Measurements from ENCODE around the gene NLRP5.
"Not testable (repeated sequence)": the region's sequence is repeated elsewhere in the genome, so short reads cannot be mapped to it uniquely, and the experiment has no call there.

The NLRP5 gene

DNA sequence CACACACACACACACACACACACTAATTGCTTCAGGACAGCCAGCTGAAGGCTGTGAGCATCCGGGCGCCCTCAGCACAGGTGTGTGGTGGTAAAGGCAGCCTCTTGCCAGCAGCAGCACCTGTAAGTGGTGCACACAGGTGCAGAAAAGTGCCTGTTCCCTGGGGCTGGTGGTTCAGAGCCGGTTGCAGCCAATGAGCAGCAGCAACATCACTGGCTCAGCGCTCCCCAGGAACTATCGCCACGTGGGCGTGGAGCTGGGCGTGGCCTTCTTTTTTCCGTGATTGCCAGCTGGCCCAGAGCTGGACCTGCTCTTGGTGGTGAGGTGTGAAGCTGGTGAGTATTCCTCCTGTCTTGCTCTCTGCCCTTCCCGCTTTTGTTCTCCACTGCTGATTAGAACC lies at the start of gene NLRP5:
Gene NLRP5 (plus strand): TSS at position 289 of the 400 bp plus-strand sequence.
- DNase-seq: no peak

DNA sequence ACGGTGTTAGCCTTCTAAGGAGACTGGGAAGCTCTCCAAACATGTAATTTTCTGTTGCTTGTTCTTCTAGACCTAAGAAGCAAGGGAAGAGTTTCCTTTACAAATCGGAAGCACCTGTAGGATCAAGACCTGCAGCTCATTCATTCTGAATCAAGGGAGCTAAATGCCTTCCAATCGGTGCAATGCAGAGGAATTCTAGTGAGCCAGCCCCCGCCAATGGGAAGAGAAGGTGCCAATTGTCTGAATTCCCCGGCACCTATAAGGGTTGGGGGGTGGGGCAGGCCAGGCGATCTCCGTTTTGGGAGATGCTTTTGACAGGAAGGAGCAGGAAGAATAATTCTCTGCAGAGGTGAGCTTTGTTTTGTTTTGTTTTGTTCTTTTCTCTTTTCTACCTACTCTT lies 47.4 kb upstream of the NLRP5 start:
- DNase-seq: no peak

DNA sequence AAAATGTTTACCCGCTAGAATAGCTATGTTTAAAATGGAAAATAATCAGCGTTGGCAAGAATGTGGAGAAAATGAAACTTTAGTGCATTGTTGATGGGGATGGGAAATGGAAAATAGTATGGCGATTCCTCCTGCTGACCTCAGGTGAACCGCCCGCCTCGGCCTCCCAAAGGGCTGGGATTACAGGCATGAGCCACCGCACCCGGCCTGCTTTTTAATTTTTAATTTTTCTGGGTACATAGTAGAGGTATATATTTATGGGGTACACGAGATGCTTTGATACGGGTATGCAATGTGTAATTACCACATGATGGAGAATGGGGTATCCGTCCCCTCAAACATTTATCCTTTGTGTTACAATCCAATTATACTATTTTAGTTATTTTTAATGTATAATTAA lies 46.3 kb upstream of the NLRP5 start:
- no peak for DNase-seq

DNA sequence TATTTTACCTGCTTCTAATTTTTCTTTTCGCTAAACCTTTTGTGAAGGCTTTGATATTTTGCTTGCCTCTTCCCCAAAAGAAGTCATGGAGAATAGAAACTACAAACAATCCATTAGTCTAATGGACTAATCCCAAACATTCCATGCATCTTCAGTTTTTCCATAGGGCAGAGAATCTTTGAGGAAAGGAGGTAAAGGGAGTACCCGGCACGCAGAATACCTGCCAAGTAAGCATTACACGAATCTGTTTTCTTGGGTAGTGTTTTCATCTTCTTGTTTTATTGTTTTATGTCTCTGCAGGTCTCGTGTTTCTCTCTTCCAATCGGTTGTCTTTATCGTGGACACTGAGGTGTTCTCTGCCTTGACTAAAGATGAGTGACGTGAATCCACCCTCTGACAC lies 39.0 kb upstream of the NLRP5 start, which contains the start of gene NLRP8:
Gene NLRP8 (plus strand): TSS at position 301 of the 400 bp plus-strand sequence.
- no peak for DNase-seq

DNA sequence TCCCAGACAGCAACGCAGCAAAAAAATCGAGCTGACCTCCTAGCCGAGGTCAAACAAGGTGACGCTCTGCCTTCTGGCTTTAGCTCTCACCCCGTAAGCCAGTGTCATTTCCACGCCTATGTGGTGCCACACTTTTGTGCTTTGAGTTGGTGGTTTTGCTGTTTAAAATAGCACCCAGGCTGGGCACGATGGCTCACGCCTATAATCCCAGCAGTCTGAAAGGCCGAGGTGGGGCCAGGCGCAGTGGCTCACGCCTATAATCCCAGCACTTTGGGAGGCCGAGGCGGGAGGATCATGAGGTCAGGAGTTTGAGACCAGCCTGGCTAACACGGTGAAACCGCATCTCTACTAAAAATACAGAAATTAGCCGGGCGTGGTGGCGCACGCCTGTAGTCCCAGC lies 36.0 kb upstream of the NLRP5 start:
- DNase-seq: not testable (repeated sequence)

DNA sequence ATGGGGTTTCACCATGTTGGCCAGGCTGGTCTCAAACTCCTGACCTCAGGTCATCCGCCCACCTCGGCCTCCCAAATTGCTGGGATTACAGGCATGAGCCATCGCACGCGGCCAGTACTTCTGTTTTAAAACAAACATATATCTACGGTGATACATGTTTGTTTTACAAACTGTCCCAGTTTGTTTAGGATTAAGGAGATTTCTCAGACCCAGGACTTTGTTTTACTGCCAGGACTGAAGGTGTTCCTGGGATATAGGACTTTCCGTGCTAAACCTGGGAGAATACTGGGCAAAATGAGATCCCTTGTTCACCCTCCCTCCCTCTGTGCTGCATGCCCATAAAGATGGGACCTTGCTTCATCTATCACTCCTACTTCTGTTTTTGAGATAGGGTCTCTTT lies 30.1 kb upstream of the NLRP5 start:
- no peak for DNase-seq

DNA sequence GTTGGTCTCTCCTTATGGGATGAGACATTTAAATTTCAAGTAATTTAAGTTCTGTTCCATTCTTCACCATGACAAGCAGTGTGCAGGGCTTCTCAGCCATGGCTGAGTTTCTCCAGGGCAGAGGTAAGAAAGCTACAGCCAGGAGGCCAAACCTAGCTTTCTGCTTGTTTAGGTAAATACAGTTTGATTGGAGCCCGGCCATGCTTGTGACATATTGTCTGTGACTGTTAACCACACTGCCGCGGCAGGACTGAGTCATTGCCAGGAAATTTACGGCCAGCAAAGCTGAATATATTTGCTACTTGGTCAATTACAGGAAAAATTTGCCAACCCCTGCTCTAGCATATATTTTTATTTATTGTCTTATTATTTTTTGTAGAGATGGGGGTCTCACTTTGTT lies 28.2 kb upstream of the NLRP5 start:
- no peak for DNase-seq

DNA sequence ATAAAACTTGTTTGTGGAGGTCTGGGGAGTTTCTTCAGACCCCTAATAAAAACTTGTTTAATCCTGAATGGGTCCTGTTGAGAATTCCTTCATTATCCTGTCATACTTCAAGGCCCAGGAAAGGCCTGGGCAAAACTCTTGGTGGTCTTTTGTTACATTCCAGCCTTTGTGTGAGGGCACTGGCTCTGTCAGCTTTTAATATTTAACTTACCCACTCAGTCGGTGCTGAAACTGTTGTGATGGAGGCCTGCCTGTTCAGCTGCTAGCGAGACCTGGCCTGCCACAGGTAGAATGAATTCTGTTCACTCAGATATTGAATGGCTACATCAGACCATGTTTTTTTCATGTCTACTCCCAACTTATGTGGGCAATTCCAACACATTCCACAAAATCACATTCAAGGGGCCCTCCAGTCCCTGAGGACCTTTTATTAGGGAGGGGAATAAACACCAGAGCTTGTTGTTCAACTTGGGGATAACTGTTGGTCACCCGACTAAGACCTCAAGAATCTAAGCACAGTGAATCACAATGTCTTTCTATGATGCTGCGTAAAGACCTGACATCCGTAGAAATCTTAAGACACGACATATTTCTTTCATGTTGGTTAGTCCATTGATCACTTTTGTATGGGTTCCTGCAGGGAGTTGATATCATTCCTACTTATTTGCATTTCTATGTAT lies 26.4 kb upstream of the NLRP5 start:
- DNase-seq: no peak

DNA sequence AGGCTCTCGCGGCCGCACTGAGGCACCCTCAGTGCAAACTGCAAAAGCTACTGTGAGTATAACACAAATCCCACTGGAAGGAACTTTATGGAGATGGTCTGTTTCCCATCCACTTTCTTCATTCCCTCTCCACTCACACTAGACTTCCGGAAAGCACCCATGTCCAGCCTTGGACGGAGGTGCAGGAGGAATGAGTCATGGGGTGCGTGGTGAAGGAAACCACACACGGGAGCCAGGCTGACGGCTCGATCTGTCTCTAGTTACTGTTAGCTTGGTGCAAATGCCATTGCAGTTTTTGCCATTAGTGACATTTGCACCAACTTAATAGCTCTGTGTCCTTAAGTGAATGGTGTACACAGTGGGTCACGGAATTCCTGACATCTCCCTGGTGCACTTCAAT lies 24.4 kb upstream of the NLRP5 start:
- DNase-seq: no peak

DNA sequence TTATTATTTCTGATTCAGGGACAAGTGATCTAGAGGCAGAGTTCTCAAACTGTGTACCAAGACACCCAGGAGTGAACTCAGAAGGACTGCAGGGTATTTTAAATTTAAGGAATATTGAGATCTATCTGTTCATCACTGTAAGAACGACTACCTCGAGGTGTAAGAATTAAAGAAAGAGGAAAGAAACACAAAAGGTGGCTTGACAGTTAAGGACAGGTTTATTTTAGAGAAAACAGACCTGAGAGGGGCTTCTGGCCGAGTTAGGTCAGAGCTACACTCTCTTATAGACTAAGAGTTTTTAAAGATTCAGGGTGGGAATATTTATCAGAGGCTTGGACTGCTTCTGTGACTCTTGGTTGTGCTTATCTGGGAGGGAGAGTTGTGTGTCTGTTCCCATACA lies 12.6 kb upstream of the NLRP5 start:
- no peak for DNase-seq

DNA sequence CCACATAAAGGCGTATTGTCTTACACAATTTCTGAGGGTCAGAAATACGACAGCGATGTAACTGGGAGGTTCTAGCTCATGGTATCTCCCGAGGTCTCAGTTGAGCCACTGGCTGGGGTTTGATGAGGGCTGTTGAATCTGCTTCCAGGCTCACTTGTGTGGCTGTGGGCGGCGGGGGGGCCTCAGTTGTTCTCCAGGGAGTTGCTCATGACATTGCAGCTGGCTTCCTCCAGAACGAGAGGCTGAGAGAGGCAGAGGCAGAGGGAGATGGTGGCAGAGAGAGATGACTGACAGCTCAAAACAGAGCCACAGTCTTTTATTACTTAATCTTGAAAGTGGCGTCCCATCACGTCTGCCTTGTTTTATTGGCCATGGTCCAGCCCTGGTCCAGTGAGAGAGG lies 6.2 kb upstream of the NLRP5 start:
- no peak for DNase-seq

DNA sequence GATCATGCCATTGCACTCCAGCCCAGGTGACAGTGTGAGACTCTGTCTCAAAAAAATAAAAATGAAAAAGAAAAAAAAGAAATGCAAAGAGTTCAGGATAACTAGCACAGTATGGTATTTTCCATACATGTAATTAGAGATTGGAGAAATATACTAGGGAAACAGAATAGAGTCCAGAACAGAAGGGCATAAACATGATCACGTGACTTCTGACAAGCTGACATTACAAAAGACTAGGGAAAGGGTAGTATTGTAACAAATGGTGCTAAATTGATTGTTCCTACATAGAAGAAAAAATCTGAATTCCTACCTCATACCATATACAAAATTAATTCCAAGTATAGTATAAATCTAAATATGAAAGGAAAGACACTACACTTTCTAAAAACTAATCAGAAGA lies 1.3 kb upstream of the NLRP5 start:
- no peak for DNase-seq

DNA sequence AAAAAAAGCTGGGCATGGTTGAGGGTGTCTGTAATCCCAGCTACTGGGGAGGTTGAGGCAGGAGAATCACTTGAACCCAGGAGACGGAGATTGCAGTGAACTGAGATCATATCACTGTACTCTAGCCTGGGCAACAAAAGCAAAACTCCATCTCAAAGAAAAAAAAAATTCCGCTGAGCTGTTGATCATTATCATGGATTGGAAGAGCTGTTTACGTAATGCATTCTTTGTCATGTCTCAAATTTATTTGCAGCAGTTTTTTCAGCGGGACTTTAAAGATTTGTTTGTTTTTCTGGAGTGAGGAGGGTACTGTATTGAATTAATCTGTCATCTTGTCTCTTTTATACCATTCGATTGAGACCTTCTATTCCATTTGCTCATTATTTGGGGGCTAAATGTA lies 4.3 kb downstream of the NLRP5 start:
- DNase-seq: no peak

DNA sequence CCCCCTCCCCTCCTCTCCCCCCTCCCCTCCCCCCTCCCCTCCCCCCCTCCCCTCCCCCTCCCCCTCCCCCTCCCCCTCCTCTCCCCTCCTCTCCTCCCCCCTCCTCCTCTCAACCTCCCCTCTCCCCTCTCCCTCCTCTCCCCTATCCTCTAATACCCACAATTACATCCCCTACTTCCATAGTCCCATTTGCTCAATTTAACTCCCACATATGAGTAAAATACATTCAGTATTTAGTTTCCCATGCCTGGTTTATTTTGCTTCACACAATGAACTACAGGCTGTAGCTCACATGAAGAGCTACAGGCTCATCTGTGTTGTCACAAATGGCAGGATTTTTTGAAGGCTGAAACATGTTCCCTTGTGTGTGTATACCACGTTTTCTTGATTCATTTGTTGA lies 6.9 kb downstream of the NLRP5 start:
- DNase-seq: no peak

DNA sequence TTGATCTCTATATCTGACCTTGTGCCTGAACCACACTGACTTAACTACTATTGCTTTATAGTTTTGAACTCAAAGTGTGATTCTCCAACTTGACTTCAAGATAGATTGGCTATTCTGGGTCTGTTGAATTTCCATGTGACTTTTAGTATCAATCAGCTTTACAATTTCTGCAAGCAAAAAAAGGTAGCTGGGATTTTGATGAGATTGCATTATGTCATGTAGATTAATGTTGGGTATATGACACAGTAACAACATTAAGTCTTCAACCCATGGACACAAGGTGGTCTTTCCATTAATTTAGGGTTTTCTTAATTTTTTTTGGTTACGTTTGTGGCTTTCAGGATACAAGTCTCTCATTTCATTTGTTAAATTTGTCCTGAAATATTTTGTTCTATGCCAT lies 28.2 kb downstream of the NLRP5 start:
- DNase-seq: no peak

DNA sequence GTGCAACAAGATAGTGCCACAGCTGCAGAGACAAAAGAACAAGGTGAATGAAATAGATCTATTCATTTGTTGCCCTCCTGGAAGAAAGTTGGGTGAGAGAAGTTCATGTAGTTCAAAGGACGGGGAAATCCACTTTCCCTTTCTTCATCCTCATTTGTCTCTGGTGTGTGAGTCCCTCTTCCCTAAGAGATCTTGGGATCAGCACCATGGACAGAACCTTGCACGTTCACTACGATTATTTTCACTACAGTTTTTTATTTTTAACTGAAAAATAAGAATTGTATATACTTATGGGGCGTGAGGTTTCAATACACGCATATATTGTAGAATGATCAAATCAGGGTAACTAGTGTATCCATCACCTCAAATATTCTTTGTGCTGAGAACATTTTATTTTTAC lies 29.2 kb downstream of the NLRP5 start:
- DNase-seq: no peak

DNA sequence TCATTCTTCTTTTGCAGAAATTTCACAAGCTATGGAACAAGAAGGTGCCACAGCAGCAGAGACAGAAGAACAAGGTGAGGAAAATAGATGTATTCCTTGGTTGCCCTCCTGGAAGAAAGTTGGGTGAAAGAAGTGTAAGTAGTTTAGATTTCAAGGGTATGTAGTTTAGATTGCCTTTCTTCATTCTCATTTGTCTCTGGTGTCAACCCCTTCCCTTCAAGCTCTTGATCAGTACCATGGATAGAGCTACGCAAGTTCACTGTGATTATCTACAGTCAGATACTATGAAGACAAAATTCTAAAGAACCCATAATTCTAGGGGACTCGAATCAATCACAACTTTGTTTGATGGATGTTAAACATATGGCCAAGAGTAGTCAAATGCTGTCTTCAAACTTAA lies 32.8 kb downstream of the NLRP5 start:
- DNase-seq: not testable (repeated sequence)

DNA sequence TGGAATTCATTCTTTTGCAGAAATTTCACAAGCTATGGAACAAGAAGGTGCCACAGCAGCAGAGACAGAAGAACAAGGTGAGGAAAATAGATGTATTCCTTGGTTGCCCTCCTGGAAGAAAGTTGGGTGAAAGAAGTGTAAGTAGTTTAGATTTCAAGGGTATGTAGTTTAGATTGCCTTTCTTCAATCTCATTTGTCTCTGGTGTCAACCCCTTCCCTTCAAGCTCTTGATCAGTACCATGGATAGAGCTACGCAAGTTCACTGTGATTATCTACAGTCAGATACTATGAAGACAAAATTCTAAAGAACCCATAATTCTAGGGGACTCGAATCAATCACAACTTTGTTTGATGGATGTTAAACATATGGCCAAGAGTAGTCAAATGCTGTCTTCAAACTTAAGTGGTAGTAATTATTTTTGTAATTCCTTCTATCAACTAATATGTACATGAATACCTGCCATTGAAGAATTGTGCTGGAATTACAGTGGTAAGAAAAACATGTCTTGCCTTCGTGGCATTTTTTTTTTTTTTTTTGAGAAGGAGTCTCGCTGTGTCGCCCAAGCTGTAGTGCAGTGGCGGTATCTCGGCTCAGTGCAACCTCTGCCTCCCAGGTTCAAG lies 33.9 kb downstream of the NLRP5 start:
- DNase-seq: not testable (repeated sequence)

DNA sequence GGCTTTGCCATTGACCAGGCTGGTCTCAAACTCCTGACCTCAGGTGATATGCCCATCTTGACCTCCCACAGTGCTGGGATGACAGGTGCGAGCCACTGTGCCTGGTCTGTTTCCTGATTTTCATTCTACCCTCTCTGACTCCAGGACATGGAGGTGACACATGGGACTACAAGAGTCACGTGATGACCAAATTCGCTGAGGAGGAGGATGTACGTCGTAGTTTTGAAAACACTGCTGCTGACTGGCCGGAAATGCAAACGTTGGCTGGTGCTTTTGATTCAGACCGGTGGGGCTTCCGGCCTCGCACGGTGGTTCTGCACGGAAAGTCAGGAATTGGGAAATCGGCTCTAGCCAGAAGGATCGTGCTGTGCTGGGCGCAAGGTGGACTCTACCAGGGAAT lies 40.2 kb downstream of the NLRP5 start:
- DNase-seq: no peak

DNA sequence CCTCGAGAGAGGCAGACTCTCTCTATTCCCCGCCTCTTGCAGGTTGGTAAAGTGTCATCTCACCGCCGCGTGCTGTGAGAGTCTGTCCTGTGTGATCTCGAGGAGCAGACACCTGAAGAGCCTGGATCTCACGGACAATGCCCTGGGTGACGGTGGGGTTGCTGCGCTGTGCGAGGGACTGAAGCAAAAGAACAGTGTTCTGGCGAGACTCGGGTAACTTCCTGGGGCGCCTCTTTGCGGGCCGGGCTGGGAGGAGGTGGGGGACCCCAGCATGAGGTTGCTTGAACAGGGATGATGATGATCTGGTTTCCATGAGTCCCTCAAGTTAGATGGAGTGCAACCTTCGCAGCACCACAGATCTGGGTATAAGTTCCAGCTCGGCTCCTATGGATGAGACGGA lies 67.0 kb downstream of the NLRP5 start:
- DNase-seq: no peak

DNA sequence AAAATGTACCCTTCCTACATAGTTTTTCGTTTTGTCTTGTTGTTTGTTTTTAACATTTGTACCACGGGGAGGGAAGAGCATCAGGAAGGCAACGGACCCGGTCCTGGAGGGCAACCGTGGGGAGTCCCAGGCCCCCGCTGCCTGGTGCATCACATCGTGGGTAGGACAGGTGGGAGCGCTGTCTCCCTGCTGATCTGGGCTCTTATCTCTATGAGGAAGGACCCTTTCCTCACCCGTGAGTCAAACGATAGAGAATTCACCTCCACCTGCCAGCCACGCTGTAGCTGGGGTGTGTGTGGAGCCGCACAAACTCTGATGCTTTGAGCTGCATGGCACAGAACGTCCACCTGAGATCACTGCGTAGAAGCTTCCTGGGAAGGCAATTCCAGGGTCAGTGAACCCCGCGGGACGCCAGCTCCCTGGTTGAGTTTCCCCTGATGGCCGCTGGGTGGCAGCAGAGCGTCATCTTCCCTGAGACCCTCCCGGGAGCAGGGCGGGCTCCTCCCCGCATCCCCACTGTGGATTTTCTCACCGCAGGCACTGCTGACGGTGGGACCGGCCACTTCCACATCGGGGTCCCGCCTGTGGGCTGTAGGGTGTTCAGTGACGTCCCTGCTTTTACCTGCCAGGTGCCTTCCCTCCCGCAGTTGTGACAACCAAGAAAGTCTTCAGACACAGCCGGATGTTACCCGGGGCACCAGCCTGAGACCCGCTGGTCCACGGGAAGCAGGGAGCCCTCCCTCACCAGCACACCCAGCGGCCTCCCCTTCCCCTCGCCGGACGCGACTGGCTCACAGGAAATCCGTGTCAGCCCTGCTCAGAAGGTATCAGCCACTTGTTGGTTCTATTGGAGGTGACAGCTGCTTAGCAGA lies 79.8 kb downstream of the NLRP5 start:
- DNase-seq: peak; percentile 20

DNA sequence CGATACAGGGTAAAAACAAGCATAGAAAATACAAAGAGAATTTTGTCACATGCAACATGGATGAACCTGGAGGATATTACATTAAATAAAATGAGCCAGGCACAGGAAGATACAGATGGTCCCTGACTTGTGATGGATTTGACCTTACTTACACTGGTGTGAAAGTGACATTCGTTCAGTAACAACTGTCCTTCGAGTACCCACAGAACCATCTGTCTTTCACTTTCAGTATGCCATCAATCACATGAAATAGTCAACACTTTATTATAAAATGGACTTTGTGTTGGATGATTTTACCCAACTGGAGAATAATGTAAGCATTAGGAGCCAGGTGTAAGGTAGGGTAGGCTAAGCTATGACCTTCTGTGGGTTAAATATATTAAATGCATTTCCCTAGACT lies 83.1 kb downstream of the NLRP5 start:
- DNase-seq: no peak

DNA sequence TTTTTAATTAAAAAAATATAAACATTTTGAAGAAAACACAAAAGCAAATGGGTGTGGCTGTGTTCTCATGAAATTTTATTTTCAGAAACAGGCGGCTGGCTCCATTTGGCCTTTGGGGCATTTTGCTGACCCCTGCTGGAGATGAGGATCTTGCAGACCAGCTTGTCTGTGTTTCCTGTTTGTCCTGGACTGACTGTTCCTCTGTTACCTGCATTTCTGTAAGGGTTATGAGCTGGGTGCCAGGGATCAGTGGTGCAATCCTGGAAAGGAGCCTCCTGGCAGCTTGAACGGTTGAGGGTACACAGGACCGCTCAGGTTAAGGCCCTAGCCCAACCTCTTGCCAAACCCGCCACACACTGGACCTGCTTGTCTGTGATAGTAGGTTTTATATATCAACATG lies 84.6 kb downstream of the NLRP5 start:
- DNase-seq: no peak

DNA sequence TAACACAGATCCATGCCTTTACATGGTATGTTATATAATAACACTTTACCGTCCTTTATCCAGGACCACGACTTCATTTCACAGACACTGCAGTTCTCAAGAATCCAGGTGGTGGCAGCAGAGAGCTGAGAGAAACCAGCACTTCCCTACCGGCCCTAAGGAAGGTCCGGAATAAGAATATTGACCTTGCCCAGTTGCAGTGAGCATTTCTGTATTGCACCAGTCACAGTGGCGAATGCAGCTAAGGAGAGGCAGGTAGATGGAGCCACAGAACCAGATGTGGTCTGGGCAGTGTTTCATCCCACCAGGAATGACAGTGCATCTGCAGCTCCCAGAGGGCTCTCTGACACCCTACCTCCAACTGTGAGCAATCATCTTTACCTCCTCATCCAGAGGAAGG lies 89.9 kb downstream of the NLRP5 start:
- peak; percentile 14 for DNase-seq

All from GDM1 (cell line).